Stimulated activated CD4-positive, alpha-beta T cell treated with anti-CD3 and anti-CD28 coated beads, Interleukin-12 subunit alpha, Interleukin-12 subunit beta, amount 100 ng/mL, for 48 hours (primary cell): ENCODE data around the gene EBLN1.

Experiments
- DNase-seq, 3 donors: peaks; one replicate each; pipeline ENCODE4 v3.0.0-alpha.2; 2020; ENCODE audit warnings: low read depth in 2 of 3, low spot score in 1 of 3

Gene EBLN1

DNA sequence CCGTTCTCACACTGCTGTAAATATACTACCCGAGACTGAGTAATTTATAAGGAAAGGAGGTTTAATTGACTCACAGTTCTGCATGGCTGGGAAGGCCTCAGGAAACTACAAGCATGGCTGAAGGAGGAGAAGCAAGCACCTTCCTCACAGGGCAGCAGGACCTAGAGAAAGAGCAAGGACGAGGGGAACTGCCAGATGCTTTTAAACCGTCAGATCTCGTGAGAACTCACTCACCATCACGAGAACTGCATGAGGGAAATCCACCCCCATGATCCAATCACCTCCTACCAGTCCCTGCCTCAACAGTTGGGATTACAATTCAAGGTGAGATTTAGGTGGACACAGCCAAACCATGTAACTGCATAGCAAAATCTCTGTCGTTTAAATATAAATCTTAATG is at the start of gene EBLN1:
Gene EBLN1 (minus strand): TSS at position 174 of the 400 bp plus-strand sequence. CDS start 8,032 bp downstream, outside the sequence.
- DNase-seq = no peak

GRCh38 chr10:22265839-22266537 is 48.2 kb upstream of the EBLN1 start:
- DNase-seq = no peak

- no peak for DNase-seq
These were observed 45.3 kb upstream of the EBLN1 start for GRCh38 chr10:22263106-22263505.

GRCh38 chr10:22259280-22259679 is 41.5 kb upstream of the EBLN1 start:
- DNase-seq = no peak

GRCh38 chr10:22258471-22258870 is 40.7 kb upstream of the EBLN1 start:
- no peak for DNase-seq

- DNase-seq = peak in 1 of 3 donors; percentile 28
These were observed 35.7 kb upstream of the EBLN1 start for GRCh38 chr10:22253580-22253882.

GRCh38 chr10:22252801-22253579 is 35.2 kb upstream of the EBLN1 start:
- peak in 2 of 3 donors; percentile 30 to 31 for DNase-seq

GRCh38 chr10:22252224-22252800 is 34.5 kb upstream of the EBLN1 start:
- peak; percentile 42 to 59 (median 51) for DNase-seq

DNA sequence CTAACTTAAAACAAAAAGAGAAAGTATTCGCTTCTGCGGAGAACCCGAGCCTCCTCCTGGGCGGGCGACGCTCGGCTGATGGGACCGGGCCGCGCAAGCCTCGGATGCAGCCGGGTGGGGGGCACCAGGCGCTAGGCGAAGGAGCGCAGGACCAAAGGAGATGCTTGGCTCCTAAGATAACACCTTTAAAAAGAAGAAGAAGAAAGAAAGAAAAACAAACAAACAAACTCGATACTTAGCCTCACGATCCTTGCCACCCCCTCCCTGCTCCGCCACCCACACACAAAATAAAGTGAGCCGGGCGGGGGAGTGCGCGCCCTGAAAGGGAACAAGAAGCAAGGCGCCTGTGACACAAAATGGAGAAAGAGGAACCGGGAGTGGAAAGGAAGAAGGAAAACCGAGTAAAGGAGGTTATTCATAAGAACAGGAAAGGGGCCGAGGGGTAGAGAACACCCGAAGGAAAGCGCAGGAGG is 34.0 kb upstream of the EBLN1 start:
- peak; percentile 49 to 53 (median 49) for DNase-seq

GRCh38 chr10:22250897-22251660 is 33.3 kb upstream of the EBLN1 start:
- no peak for DNase-seq

DNA sequence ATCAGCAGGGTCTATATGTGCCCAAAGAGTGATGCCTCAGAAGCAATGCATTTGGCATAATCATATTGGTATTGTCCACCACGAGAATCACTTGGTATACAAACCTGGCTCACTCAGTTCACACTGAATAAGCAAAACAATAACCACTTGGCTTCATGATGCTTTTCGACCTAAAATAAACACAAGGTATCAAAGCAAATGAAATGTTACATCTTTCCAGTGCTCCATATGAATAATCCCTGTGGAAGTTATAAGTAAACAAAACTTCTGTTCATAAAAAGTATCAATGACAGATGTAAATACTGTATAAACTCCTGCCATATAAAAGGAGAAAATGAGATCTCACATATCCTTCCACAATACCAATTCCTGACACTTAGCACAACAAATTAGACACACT is 29.8 kb upstream of the EBLN1 start:
- no peak for DNase-seq

GRCh38 chr10:22246680-22247391 is 29.0 kb upstream of the EBLN1 start:
- peak in 1 of 3 donors; percentile 33 for DNase-seq

GRCh38 chr10:22245567-22245966 is 27.8 kb upstream of the EBLN1 start:
- DNase-seq = no peak

- no peak for DNase-seq
These were observed 27.0 kb upstream of the EBLN1 start for GRCh38 chr10:22244855-22245254.

DNA sequence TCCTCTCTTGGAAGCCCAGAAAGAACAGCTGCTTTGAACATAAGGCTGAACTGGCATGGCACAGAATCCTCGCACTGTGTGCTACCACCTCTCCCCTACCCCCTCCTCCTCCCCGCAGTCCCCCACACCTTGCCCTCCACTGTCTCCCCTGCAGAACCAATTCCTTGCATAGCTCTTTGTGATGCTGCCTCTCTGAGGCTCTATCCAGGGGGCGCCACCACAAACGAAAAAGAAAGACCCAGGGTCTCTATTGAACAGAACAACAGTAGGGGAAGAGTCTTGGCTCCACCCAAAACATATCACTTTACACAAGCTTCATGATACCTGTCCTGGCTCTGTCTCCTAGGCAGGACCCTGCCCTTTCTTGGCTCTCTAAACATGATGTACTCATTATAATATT is 26.2 kb upstream of the EBLN1 start:
- no peak for DNase-seq

DNA sequence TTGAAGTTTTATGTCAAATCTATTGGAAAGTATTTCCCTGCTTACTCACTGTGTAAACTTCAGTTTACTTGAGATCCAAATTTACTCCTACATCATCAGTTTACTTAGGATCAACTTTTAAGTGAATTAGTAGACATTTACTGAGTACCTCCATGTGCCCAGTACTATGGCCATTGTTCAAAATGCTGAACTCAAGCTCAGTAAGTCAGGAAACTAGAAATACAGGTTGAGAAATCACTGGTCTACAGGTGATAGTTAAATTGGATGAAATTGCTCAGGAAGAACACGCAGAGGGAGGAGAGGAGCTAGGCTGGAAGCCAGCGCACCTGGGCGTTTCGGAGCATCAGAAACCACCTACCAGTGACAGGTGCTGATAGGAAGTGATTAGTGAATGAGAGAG is 25.5 kb upstream of the EBLN1 start:
- DNase-seq = no peak

DNA sequence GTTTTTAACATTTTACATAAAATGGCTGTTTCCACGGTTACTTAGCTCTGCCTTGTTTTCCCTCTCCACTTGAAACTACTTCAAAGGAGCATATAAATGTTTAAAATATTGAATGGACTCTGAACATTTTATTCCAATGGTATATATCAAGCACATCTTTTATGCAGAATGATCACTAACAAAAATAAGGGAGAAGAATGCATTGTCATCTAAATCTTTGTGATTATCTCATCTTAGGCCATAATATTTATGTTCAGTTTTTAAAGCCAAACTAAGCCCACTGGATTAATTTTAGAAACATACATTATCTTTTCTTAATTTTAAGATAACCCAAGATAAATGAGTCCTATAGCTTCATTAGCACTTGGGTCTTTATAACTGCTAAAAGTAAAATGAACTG is 13.4 kb upstream of the EBLN1 start:
- DNase-seq = no peak

GRCh38 chr10:22230158-22230833 is 12.5 kb upstream of the EBLN1 start:
- DNase-seq = peak in 1 of 3 donors; percentile 19

GRCh38 chr10:22229802-22230157 is 12.0 kb upstream of the EBLN1 start:
- no peak for DNase-seq
